ENCODE measurements around the gene QKI. TPM values are rescaled to one million over a fixed set of nuclear protein-coding genes. Genes with fewer than 3 reads are reported as not detected.

Gene QKI
- total RNA-seq, 1 experiment from 2014 or later: 134 TPM

GRCh38 chr6:163468738-163469137, 54.2 kb downstream of the QKI start:
- DNase-seq: no peak
- no peak overlapping the region for H3K4me3 ChIP-seq (ENCODE audit: low read depth, low read length)
- H3K9me3 ChIP-seq: peaks cover 9% of the 10 kb centered on the region
- TF ChIP-seq, protein P1, sequence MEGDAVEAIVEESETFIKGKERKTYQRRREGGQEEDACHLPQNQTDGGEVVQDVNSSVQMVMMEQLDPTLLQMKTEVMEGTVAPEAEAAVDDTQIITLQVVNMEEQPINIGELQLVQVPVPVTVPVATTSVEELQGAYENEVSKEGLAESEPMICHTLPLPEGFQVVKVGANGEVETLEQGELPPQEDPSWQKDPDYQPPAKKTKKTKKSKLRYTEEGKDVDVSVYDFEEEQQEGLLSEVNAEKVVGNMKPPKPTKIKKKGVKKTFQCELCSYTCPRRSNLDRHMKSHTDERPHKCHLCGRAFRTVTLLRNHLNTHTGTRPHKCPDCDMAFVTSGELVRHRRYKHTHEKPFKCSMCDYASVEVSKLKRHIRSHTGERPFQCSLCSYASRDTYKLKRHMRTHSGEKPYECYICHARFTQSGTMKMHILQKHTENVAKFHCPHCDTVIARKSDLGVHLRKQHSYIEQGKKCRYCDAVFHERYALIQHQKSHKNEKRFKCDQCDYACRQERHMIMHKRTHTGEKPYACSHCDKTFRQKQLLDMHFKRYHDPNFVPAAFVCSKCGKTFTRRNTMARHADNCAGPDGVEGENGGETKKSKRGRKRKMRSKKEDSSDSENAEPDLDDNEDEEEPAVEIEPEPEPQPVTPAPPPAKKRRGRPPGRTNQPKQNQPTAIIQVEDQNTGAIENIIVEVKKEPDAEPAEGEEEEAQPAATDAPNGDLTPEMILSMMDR (IDR thresholded peaks at IDR 0.05; ENCODE audit: insufficient read depth in 1 of 2, low read depth in 1 of 2, low read length in 1 of 2, severe bottlenecking in 1 of 2, unreplicated experiment in 1 of 2): no peak
- no peaks in the 10 kb centered on the region for H3K36me3 ChIP-seq (ENCODE audit: control insufficient read depth, insufficient read depth, low read length)
- BruUV-seq (replicated peaks): no TSS peak
- Mint-ChIP-seq H3K27me3 (ENCODE audit: insufficient read depth, unreplicated experiment) (no peaks in the 10 kb centered on the region), H3K4me1 (ENCODE audit: low read depth, unreplicated experiment) (peaks cover 9% of the 10 kb centered on the region), H3K9me3 (ENCODE audit: unreplicated experiment) (peaks cover 28% of the 10 kb centered on the region), H3K27ac (ENCODE audit: unreplicated experiment) (no peak overlapping the region), H3K4me3 (ENCODE audit: unreplicated experiment) (no peak overlapping the region), H3K36me3 (ENCODE audit: insufficient read depth, unreplicated experiment) (peaks cover 40% of the 10 kb centered on the region)
- ChIA-PET POLR2A (no interaction called here), CTCF (interaction anchor here (0.6 kb wide), 1 partner anchor 614 kb away, joined by 3 read pairs; no protein-coding TSS in a partner anchor)
- intact Hi-C loops (cut with micrococcal nuclease; ENCODE audit: unreplicated experiment): no loop called here
- peaks cover 2% of the 10 kb centered on the region; the same call in 1 of the 2 replicates for H3K4me1 ChIP-seq
- no peaks in the 10 kb centered on the region for H3K27me3 ChIP-seq (replicated peaks; ENCODE audit: control insufficient read depth, insufficient read depth, low read length)

DNA sequence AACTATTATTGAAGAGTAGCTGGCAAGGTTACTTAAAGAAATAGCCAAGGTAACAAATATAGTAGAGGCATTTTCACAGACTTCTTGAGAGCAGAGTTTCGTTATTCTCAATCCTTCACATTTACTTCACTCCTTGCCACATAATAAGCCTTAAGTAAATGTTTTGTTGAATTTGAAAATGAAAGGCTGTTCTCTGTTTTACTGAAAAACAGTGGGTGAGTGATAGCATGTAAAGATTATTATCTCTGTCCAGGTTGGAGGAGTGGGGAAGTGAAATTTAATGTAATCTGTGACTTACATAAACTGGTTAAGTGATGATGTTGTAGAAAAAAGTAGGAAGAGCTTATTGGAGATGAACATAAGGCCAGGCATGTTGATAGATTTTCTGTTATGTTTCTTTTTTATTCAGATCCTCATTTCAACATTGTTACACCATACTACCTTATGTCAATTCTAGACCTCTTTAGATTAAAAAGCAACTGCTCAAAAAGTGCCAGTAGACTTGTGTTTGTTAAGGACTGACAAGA, 55.0 kb downstream of the QKI start:
- Histone ChIP-seq H3K4me3 (ENCODE audit: low read depth, low read length) (no peak overlapping the region), H3K36me3 (ENCODE audit: control insufficient read depth, insufficient read depth, low read length) (no peaks in the 10 kb centered on the region), H3K9me3 (peaks cover 9% of the 10 kb centered on the region), H3K4me1 (no peaks in the 10 kb centered on the region), H3K27me3 (replicated peaks; ENCODE audit: control insufficient read depth, insufficient read depth, low read length) (no peaks in the 10 kb centered on the region)
- ChIA-PET CTCF (interaction anchor here (0.6 kb wide), 1 partner anchor 615 kb away, joined by 3 read pairs; no protein-coding TSS in a partner anchor), POLR2A (no interaction called here)
- TF ChIP-seq, protein P1 (IDR thresholded peaks at IDR 0.05; ENCODE audit: insufficient read depth in 1 of 2, low read depth in 1 of 2, low read length in 1 of 2, severe bottlenecking in 1 of 2, unreplicated experiment in 1 of 2): no peak
- H3K36me3 Mint-ChIP-seq (ENCODE audit: insufficient read depth, unreplicated experiment): peaks cover 42% of the 10 kb centered on the region
- peak overlapping the region; percentile 28 for H3K27ac Mint-ChIP-seq (ENCODE audit: unreplicated experiment)
- intact Hi-C loops (cut with micrococcal nuclease; ENCODE audit: unreplicated experiment): no loop called here
- DNase-seq: no peak
- no peak overlapping the region for H3K4me3 Mint-ChIP-seq (ENCODE audit: unreplicated experiment)
- no peaks in the 10 kb centered on the region for H3K27me3 Mint-ChIP-seq (ENCODE audit: insufficient read depth, unreplicated experiment)
- peaks cover 1% of the 10 kb centered on the region for H3K4me1 Mint-ChIP-seq (ENCODE audit: low read depth, unreplicated experiment)
- BruUV-seq (replicated peaks): no TSS peak
- H3K9me3 Mint-ChIP-seq (ENCODE audit: unreplicated experiment): peaks cover 28% of the 10 kb centered on the region

- H3K36me3 ChIP-seq (ENCODE audit: control insufficient read depth, insufficient read depth, low read length): no peaks in the 10 kb centered on the region
- TF ChIP-seq, protein P1 (IDR thresholded peaks at IDR 0.05; ENCODE audit: insufficient read depth in 1 of 2, low read depth in 1 of 2, low read length in 1 of 2, severe bottlenecking in 1 of 2, unreplicated experiment in 1 of 2): no peak
- DNase-seq: no peak
- no peaks in the 10 kb centered on the region for H3K27me3 Mint-ChIP-seq (ENCODE audit: insufficient read depth, unreplicated experiment)
- no TSS peak for BruUV-seq (replicated peaks)
- H3K4me1 Mint-ChIP-seq (ENCODE audit: low read depth, unreplicated experiment): peaks cover 3% of the 10 kb centered on the region
- peaks cover 37% of the 10 kb centered on the region for H3K36me3 Mint-ChIP-seq (ENCODE audit: insufficient read depth, unreplicated experiment)
- POLR2A ChIA-PET: no interaction called here
- intact Hi-C loops (cut with micrococcal nuclease; ENCODE audit: unreplicated experiment): no loop called here
- no peaks in the 10 kb centered on the region for H3K27me3 ChIP-seq (replicated peaks; ENCODE audit: control insufficient read depth, insufficient read depth, low read length)
- no peaks in the 10 kb centered on the region for H3K4me1 ChIP-seq
- H3K9me3 Mint-ChIP-seq (ENCODE audit: unreplicated experiment): peaks cover 28% of the 10 kb centered on the region
- H3K4me3 Mint-ChIP-seq (ENCODE audit: unreplicated experiment): no peak overlapping the region
- no peak overlapping the region for H3K27ac Mint-ChIP-seq (ENCODE audit: unreplicated experiment)
- peaks cover 9% of the 10 kb centered on the region for H3K9me3 ChIP-seq
- CTCF ChIA-PET: no interaction called here
- H3K4me3 ChIP-seq (ENCODE audit: low read depth, low read length): no peak overlapping the region
Observed at GRCh38 chr6:163470611-163471010, 56.1 kb downstream of the QKI start.

Measured in Caco-2 (cell line).